Testis (tissue), 2 donors: ENCODE results near the gene GLI2.

ENCODE experiments used
- CTCF ChIP-seq, 3 experiments: fragments of 450-650 bp in 2 of 3; fragments of 200-600 bp in 1 of 3; sonication (generic) in 1 of 3; IDR thresholded peaks; one replicate each; pipeline ENCODE4 v1.5.1; 2016 to 2019; ENCODE audit warnings: antibody characterized with exemption in 3 of 3, mild to moderate bottlenecking in 2 of 3, moderate library complexity in 1 of 3
- POLR2A ChIP-seq: fragments of 450-650 bp; IDR thresholded peaks from one replicate; pipeline ENCODE4 v1.6.1; 2017; ENCODE audit warnings: antibody characterized with exemption, mild to moderate bottlenecking, moderate library complexity

GRCh38 chr2:120769076-120769786 lies 33.6 kb downstream of the GLI2 start:
- TF ChIP-seq CTCF (IDR thresholded peaks at IDR 0.05) (no peak), POLR2A (no peak)
